NCI-H345 (cell line): Measurements from ENCODE around the gene CCDC86.

Experiments used
- DNase-seq: peaks from one replicate; lab custom pipeline; 2025; lab: John Stamatoyannopoulos, UW

Gene CCDC86

GRCh38 chr11:60831501-60832079 is 10.3 kb upstream of the CCDC86 start:
- DNase-seq, result peak; percentile 44

- no peak for DNase-seq
These were observed 7.0 kb upstream of the CCDC86 start for GRCh38 chr11:60834742-60835533.

GRCh38 chr11:60835534-60835846 is 6.4 kb upstream of the CCDC86 start:
- DNase-seq, result no peak

- DNase-seq, result no peak
These were observed 4.9 kb upstream of the CCDC86 start for GRCh38 chr11:60836866-60837515.

- DNase-seq, result no peak
These were observed 3.8 kb upstream of the CCDC86 start for GRCh38 chr11:60838132-60838531.

GRCh38 chr11:60840470-60841430 is 1.2 kb upstream of the CCDC86 start:
- DNase-seq, result no peak

- no peak for DNase-seq
These were observed 1.0 kb downstream of the CCDC86 start for GRCh38 chr11:60842668-60843600.

- no peak for DNase-seq
These were observed 2.3 kb downstream of the CCDC86 start for GRCh38 chr11:60844045-60844869.

- DNase-seq, result no peak
These were observed 2.9 kb downstream of the CCDC86 start for GRCh38 chr11:60844870-60845221.

- DNase-seq, result no peak
These were observed 3.4 kb downstream of the CCDC86 start for GRCh38 chr11:60845338-60845737.

GRCh38 chr11:60847281-60847680 is 5.4 kb downstream of the CCDC86 start:
- no peak for DNase-seq

GRCh38 chr11:60847896-60848295 is 6.0 kb downstream of the CCDC86 start:
- no peak for DNase-seq

- no peak for DNase-seq
These were observed 6.8 kb downstream of the CCDC86 start for GRCh38 chr11:60848714-60849151.

- DNase-seq, result no peak
These were observed 8.0 kb downstream of the CCDC86 start for GRCh38 chr11:60849641-60850520.

GRCh38 chr11:60851327-60852104 is 9.6 kb downstream of the CCDC86 start:
- DNase-seq, result no peak

- no peak for DNase-seq
These were observed 10.4 kb downstream of the CCDC86 start for GRCh38 chr11:60852117-60852981.
